Duodenal mucosa (tissue), 2 donors: ENCODE results near the gene CNTN2.

Source experiments
- H3K27ac ChIP-seq: one replicate; pipeline ENCODE4 v1.7.0; 2013; ENCODE audit warnings: low read depth, low read length
- H3K27me3 ChIP-seq, 2 donors: one replicate each; pipeline ENCODE4 v1.7.0; 2013; ENCODE audit warnings: low read length in 2 of 2, control low read depth in 1 of 2; ENCODE audit not compliant: insufficient read depth in 2 of 2, control insufficient read depth in 1 of 2
- H3K36me3 ChIP-seq, 2 donors: one replicate each; pipeline ENCODE4 v1.7.0; 2013; ENCODE audit warnings: low read length in 2 of 2, control low read depth in 1 of 2; ENCODE audit not compliant: insufficient read depth in 2 of 2, control insufficient read depth in 1 of 2
- H3K4me1 ChIP-seq, 2 donors: one replicate each; pipeline ENCODE4 v1.7.0; 2013; ENCODE audit warnings: low read length in 2 of 2, control low read depth in 1 of 2; ENCODE audit not compliant: insufficient read depth in 2 of 2, control insufficient read depth in 1 of 2
- H3K4me3 ChIP-seq, 2 donors: one replicate each; pipeline ENCODE4 v1.7.0; 2013; ENCODE audit warnings: low read length in 2 of 2, low read depth in 1 of 2
- H3K9ac ChIP-seq, 2 donors: one replicate each; pipeline ENCODE4 v1.7.0; 2013; ENCODE audit warnings: low read length in 2 of 2, low read depth in 1 of 2
- H3K9me3 ChIP-seq, 2 donors: one replicate each; pipeline ENCODE4 v1.7.0; 2013; ENCODE audit warnings: low read length in 2 of 2, control low read depth in 1 of 2; ENCODE audit not compliant: control insufficient read depth in 1 of 2

CNTN2 gene

GRCh38 chr1:205009670-205010069 is 33.3 kb upstream of the CNTN2 start:
- Histone ChIP-seq H3K9ac (no peak overlapping the region), H3K36me3 (no peaks in the 10 kb centered on the region), H3K27ac (no peak overlapping the region), H3K27me3 (no peaks in the 10 kb centered on the region), H3K4me3 (no peak overlapping the region), H3K4me1 (no peaks in the 10 kb centered on the region), H3K9me3 (no peaks in the 10 kb centered on the region)

GRCh38 chr1:205012391-205013140 is 30.4 kb upstream of the CNTN2 start:
- no peak overlapping the region for H3K9ac ChIP-seq
- H3K4me1 ChIP-seq, result no peaks in the 10 kb centered on the region
- H3K9me3 ChIP-seq, result no peaks in the 10 kb centered on the region
- no peaks in the 10 kb centered on the region for H3K27me3 ChIP-seq
- H3K27ac ChIP-seq, result no peak overlapping the region
- no peaks in the 10 kb centered on the region for H3K36me3 ChIP-seq
- no peak overlapping the region for H3K4me3 ChIP-seq

- Histone ChIP-seq H3K36me3 (no peaks in the 10 kb centered on the region), H3K4me3 (no peak overlapping the region), H3K4me1 (no peaks in the 10 kb centered on the region), H3K9ac (no peak overlapping the region), H3K27me3 (no peaks in the 10 kb centered on the region), H3K27ac (no peak overlapping the region), H3K9me3 (no peaks in the 10 kb centered on the region)
These were observed 29.2 kb upstream of the CNTN2 start for GRCh38 chr1:205013683-205014367.

- Histone ChIP-seq H3K27me3 (peaks cover 0 to 4% of the 10 kb centered on the region in 2 donors), H3K36me3 (no peaks in the 10 kb centered on the region), H3K9me3 (no peaks in the 10 kb centered on the region), H3K9ac (no peak overlapping the region), H3K4me1 (no peaks in the 10 kb centered on the region), H3K4me3 (no peak overlapping the region), H3K27ac (no peak overlapping the region)
These were observed 28.2 kb upstream of the CNTN2 start for GRCh38 chr1:205014783-205015182.

- H3K36me3 ChIP-seq, result no peaks in the 10 kb centered on the region
- H3K4me3 ChIP-seq, result no peak overlapping the region
- H3K27me3 ChIP-seq, result peaks cover 3 to 4% of the 10 kb centered on the region in 2 donors
- H3K9ac ChIP-seq, result no peak overlapping the region
- H3K27ac ChIP-seq, result no peak overlapping the region
- H3K4me1 ChIP-seq, result no peaks in the 10 kb centered on the region
- H3K9me3 ChIP-seq, result no peaks in the 10 kb centered on the region
These were observed 27.8 kb upstream of the CNTN2 start for GRCh38 chr1:205015241-205015640.

GRCh38 chr1:205016075-205016474 is 26.9 kb upstream of the CNTN2 start:
- Histone ChIP-seq H3K9ac (no peak overlapping the region), H3K27me3 (peaks cover 4% of the 10 kb centered on the region in 2 donors), H3K36me3 (no peaks in the 10 kb centered on the region), H3K4me1 (no peaks in the 10 kb centered on the region), H3K4me3 (no peak overlapping the region), H3K9me3 (no peaks in the 10 kb centered on the region), H3K27ac (no peak overlapping the region)

- Histone ChIP-seq H3K27ac (no peak overlapping the region), H3K27me3 (peaks cover 4% of the 10 kb centered on the region in 2 donors), H3K4me1 (no peaks in the 10 kb centered on the region), H3K9ac (no peak overlapping the region), H3K4me3 (no peak overlapping the region), H3K9me3 (no peaks in the 10 kb centered on the region), H3K36me3 (no peaks in the 10 kb centered on the region)
These were observed 26.4 kb upstream of the CNTN2 start for GRCh38 chr1:205016584-205016983.

GRCh38 chr1:205017001-205017400 is 26.0 kb upstream of the CNTN2 start:
- H3K27me3 ChIP-seq, result peaks cover 4% of the 10 kb centered on the region in 2 donors
- H3K4me3 ChIP-seq, result no peak overlapping the region
- no peak overlapping the region for H3K9ac ChIP-seq
- H3K36me3 ChIP-seq, result no peaks in the 10 kb centered on the region
- no peaks in the 10 kb centered on the region for H3K9me3 ChIP-seq
- H3K27ac ChIP-seq, result no peak overlapping the region
- no peaks in the 10 kb centered on the region for H3K4me1 ChIP-seq

GRCh38 chr1:205017766-205018165 is 25.2 kb upstream of the CNTN2 start:
- Histone ChIP-seq H3K4me1 (no peaks in the 10 kb centered on the region), H3K9ac (no peak overlapping the region), H3K27me3 (peaks cover 4% of the 10 kb centered on the region in 2 donors), H3K9me3 (no peaks in the 10 kb centered on the region), H3K27ac (no peak overlapping the region), H3K36me3 (no peaks in the 10 kb centered on the region), H3K4me3 (no peak overlapping the region)

GRCh38 chr1:205018381-205018780 is 24.6 kb upstream of the CNTN2 start:
- Histone ChIP-seq H3K4me3 (no peak overlapping the region), H3K4me1 (no peaks in the 10 kb centered on the region), H3K27ac (no peak overlapping the region), H3K9ac (no peak overlapping the region), H3K27me3 (peaks cover 4% of the 10 kb centered on the region in 2 donors), H3K9me3 (no peaks in the 10 kb centered on the region), H3K36me3 (no peaks in the 10 kb centered on the region)
